ENCODE results near the gene GAS1.
A peak's percentile ranks its signal among the peaks of the same experiment; 100 is the strongest.

GAS1 gene

DNA sequence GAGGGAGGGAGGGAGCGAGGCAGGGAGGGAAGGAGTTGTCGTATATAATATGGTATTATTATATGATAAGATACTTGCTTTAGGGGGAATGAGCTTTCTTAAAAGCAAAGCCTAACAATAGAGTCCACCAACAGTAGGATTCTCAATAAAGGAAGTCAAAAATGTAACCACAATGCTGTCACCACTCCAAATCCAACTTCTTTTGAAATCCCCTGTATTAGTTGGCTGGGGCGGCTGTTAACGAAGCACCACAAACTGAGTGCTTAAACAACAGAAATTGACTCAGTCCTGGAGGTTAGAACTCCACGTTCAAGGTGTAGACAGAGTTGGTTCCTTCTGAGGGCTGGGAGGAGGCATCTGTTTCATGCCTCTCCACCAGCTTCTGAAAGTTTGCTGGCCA, 23.1 kb downstream of the GAS1 start:
- no peaks in the 10 kb centered on the region for H3K4me1 ChIP-seq (ENCODE audit: insufficient read depth, poor library complexity, severe bottlenecking)
- no peaks in the 10 kb centered on the region for H3K9me3 ChIP-seq (ENCODE audit: severe bottlenecking)
- ATAC-seq (ENCODE audit: low read depth) (no peak), DNase-seq (ENCODE audit: low spot score) (no peak)
- H3K27ac ChIP-seq (ENCODE audit: poor library complexity, severe bottlenecking): no peak overlapping the region
- H3K4me3 ChIP-seq (ENCODE audit: severe bottlenecking): no peak overlapping the region
- no peaks in the 10 kb centered on the region for H3K36me3 ChIP-seq (ENCODE audit: low read depth)
- TF ChIP-seq CTCF (IDR thresholded peaks at IDR 0.05; ENCODE audit: poor library complexity, severe bottlenecking): no peak
- H3K27me3 ChIP-seq (ENCODE audit: insufficient read depth, poor library complexity, severe bottlenecking): no peaks in the 10 kb centered on the region

DNA sequence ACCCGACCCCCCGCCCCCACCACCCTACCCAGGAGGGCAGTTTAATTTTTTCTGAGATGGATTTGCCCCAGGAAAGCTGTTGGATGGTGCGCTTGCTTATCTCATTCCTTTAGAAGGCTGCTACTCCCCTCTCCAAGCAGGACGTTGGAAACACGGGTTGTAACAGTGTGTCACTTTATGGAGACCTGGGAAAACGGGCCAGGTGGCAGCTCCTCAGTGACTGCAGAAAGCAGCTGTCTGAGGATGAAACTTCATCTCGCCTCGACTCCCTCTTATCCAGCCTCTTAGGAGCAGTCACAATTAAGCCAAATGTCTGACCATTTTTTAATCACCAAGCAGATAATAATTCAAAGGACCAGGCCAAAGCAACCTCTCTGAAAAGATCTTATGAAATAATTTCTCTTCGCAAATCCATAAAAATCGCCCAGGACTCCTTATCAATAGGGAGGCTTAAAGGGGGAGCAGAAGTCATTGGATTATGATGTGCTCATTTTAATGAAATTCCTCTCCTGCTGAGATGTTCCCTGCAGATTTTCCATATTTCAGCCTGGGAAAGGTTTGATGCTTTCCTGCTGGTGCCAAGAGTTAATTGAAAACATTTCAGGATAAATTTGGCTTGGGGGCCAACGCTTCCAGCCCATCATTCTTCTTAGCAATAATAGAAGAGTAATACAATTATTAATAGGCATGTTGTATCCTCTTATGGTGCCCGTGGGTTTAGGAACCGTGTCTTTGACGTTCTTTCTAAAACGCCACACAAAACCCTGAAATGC, 26.0 kb downstream of the GAS1 start:
- H3K27ac ChIP-seq (ENCODE audit: poor library complexity, severe bottlenecking): no peak overlapping the region
- H3K36me3 ChIP-seq (ENCODE audit: low read depth): no peaks in the 10 kb centered on the region
- no peak for DNase-seq (ENCODE audit: low spot score)
- H3K4me1 ChIP-seq (ENCODE audit: insufficient read depth, poor library complexity, severe bottlenecking): no peaks in the 10 kb centered on the region
- TF ChIP-seq CTCF (IDR thresholded peaks at IDR 0.05; ENCODE audit: poor library complexity, severe bottlenecking): no peak
- H3K4me3 ChIP-seq (ENCODE audit: severe bottlenecking): no peak overlapping the region
- ATAC-seq (ENCODE audit: low read depth): no peak
- H3K27me3 ChIP-seq (ENCODE audit: insufficient read depth, poor library complexity, severe bottlenecking): no peaks in the 10 kb centered on the region
- H3K9me3 ChIP-seq (ENCODE audit: severe bottlenecking): no peaks in the 10 kb centered on the region

DNA sequence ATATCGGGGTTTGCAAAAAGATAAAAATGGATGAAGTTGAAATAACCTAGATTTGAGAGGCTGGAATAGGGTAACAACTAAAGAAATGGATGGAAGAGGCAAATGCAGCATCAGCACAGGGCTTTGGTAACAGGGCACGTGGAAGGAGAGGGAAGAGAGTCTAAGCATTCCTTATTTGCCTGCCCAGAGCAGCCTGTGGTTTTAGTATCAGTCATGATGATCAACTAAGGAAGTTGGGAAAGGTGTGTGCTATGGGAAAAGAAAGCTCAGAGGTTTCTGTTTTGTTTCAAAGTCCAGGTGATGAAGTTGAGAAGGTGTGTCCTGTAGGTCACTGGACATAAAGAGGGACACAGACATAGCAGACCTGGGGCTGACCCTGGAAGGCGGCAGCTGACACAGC, 28.8 kb downstream of the GAS1 start:
- peak; percentile 42; the same call in 1 of the 3 replicates for ATAC-seq (ENCODE audit: low read depth)
- Histone ChIP-seq H3K27ac (ENCODE audit: poor library complexity, severe bottlenecking) (no peak overlapping the region), H3K4me1 (ENCODE audit: insufficient read depth, poor library complexity, severe bottlenecking) (no peaks in the 10 kb centered on the region), H3K4me3 (ENCODE audit: severe bottlenecking) (no peak overlapping the region), H3K9me3 (ENCODE audit: severe bottlenecking) (no peaks in the 10 kb centered on the region), H3K36me3 (ENCODE audit: low read depth) (no peaks in the 10 kb centered on the region), H3K27me3 (ENCODE audit: insufficient read depth, poor library complexity, severe bottlenecking) (no peaks in the 10 kb centered on the region)
- no peak for DNase-seq (ENCODE audit: low spot score)
- no peak for TF ChIP-seq CTCF (IDR thresholded peaks at IDR 0.05; ENCODE audit: poor library complexity, severe bottlenecking)

GRCh38 chr9:86912210-86912609, 35.1 kb downstream of the GAS1 start:
- no peak for TF ChIP-seq CTCF (IDR thresholded peaks at IDR 0.05; ENCODE audit: poor library complexity, severe bottlenecking)
- H3K4me3 ChIP-seq (ENCODE audit: severe bottlenecking): no peak overlapping the region
- DNase-seq (ENCODE audit: low spot score): no peak

GRCh38 chr9:86909388-86909787, 37.9 kb downstream of the GAS1 start:
- no peak for DNase-seq (ENCODE audit: low spot score)
- TF ChIP-seq CTCF (IDR thresholded peaks at IDR 0.05; ENCODE audit: poor library complexity, severe bottlenecking): no peak
- no peaks in the 10 kb centered on the region for H3K27me3 ChIP-seq (ENCODE audit: insufficient read depth, poor library complexity, severe bottlenecking)
- no peak for ATAC-seq (ENCODE audit: low read depth)
- no peaks in the 10 kb centered on the region for H3K4me1 ChIP-seq (ENCODE audit: insufficient read depth, poor library complexity, severe bottlenecking)
- no peak overlapping the region for H3K4me3 ChIP-seq (ENCODE audit: severe bottlenecking)
- H3K27ac ChIP-seq (ENCODE audit: poor library complexity, severe bottlenecking): no peak overlapping the region
- no peaks in the 10 kb centered on the region for H3K9me3 ChIP-seq (ENCODE audit: severe bottlenecking)
- no peaks in the 10 kb centered on the region for H3K36me3 ChIP-seq (ENCODE audit: low read depth)

More at GRCh38 chr9:86912210-86912609, 35.1 kb downstream of the GAS1 start:
- no peak for ATAC-seq (ENCODE audit: low read depth)
- Histone ChIP-seq H3K4me1 (ENCODE audit: insufficient read depth, poor library complexity, severe bottlenecking) (no peaks in the 10 kb centered on the region), H3K27ac (ENCODE audit: poor library complexity, severe bottlenecking) (no peak overlapping the region), H3K9me3 (ENCODE audit: severe bottlenecking) (no peaks in the 10 kb centered on the region), H3K36me3 (ENCODE audit: low read depth) (no peaks in the 10 kb centered on the region), H3K27me3 (ENCODE audit: insufficient read depth, poor library complexity, severe bottlenecking) (no peaks in the 10 kb centered on the region)

All from RWPE2 (cell line).